Measurements from ENCODE around the gene BCL11B.

Gene BCL11B

GRCh38 chr14:99240627-99241324 lies 31.2 kb downstream of the BCL11B start:
- Histone ChIP-seq H3K4me1 (ENCODE audit: control insufficient read depth, low read depth, low read length) (peaks cover 56% of the 10 kb centered on the region), H3K27me3 (ENCODE audit: control insufficient read depth, insufficient read depth, low read length) (peaks cover 14% of the 10 kb centered on the region), H3K36me3 (ENCODE audit: control insufficient read depth, low read depth, low read length) (no peaks in the 10 kb centered on the region), H3K9ac (ENCODE audit: low read length) (no peak overlapping the region), H3K4me3 (ENCODE audit: low read length) (no peak overlapping the region), H3K9me3 (ENCODE audit: control insufficient read depth, low read depth, low read length) (no peaks in the 10 kb centered on the region), H3K27ac (ENCODE audit: low read length) (no peak overlapping the region)

GRCh38 chr14:99239661-99240092 lies 32.3 kb downstream of the BCL11B start:
- Histone ChIP-seq H3K9ac (ENCODE audit: low read length) (no peak overlapping the region), H3K9me3 (ENCODE audit: control insufficient read depth, low read depth, low read length) (no peaks in the 10 kb centered on the region), H3K4me1 (ENCODE audit: control insufficient read depth, low read depth, low read length) (peaks cover 52% of the 10 kb centered on the region), H3K4me3 (ENCODE audit: low read length) (no peak overlapping the region), H3K36me3 (ENCODE audit: control insufficient read depth, low read depth, low read length) (no peaks in the 10 kb centered on the region), H3K27me3 (ENCODE audit: control insufficient read depth, insufficient read depth, low read length) (peaks cover 9% of the 10 kb centered on the region), H3K27ac (ENCODE audit: low read length) (no peak overlapping the region)

- H3K9ac ChIP-seq (ENCODE audit: low read length), result no peak overlapping the region
- no peak overlapping the region for H3K4me3 ChIP-seq (ENCODE audit: low read length)
- no peaks in the 10 kb centered on the region for H3K9me3 ChIP-seq (ENCODE audit: control insufficient read depth, low read depth, low read length)
- H3K27ac ChIP-seq (ENCODE audit: low read length), result no peak overlapping the region
- peaks cover 42% of the 10 kb centered on the region for H3K4me1 ChIP-seq (ENCODE audit: control insufficient read depth, low read depth, low read length)
- H3K36me3 ChIP-seq (ENCODE audit: control insufficient read depth, low read depth, low read length), result no peaks in the 10 kb centered on the region
- no peaks in the 10 kb centered on the region for H3K27me3 ChIP-seq (ENCODE audit: control insufficient read depth, insufficient read depth, low read length)
Observed at GRCh38 chr14:99238216-99238615, 33.8 kb downstream of the BCL11B start.

- no peak overlapping the region for H3K27ac ChIP-seq (ENCODE audit: low read length)
- H3K36me3 ChIP-seq (ENCODE audit: control insufficient read depth, low read depth, low read length), result no peaks in the 10 kb centered on the region
- no peak overlapping the region for H3K4me3 ChIP-seq (ENCODE audit: low read length)
- H3K4me1 ChIP-seq (ENCODE audit: control insufficient read depth, low read depth, low read length), result peaks cover 34% of the 10 kb centered on the region
- no peak overlapping the region for H3K9ac ChIP-seq (ENCODE audit: low read length)
- no peaks in the 10 kb centered on the region for H3K27me3 ChIP-seq (ENCODE audit: control insufficient read depth, insufficient read depth, low read length)
- no peaks in the 10 kb centered on the region for H3K9me3 ChIP-seq (ENCODE audit: control insufficient read depth, low read depth, low read length)
Observed at GRCh38 chr14:99237288-99237687, 34.7 kb downstream of the BCL11B start.

GRCh38 chr14:99236386-99237138 lies 35.4 kb downstream of the BCL11B start:
- no peaks in the 10 kb centered on the region for H3K36me3 ChIP-seq (ENCODE audit: control insufficient read depth, low read depth, low read length)
- H3K4me1 ChIP-seq (ENCODE audit: control insufficient read depth, low read depth, low read length), result peaks cover 30% of the 10 kb centered on the region
- no peaks in the 10 kb centered on the region for H3K9me3 ChIP-seq (ENCODE audit: control insufficient read depth, low read depth, low read length)
- no peak overlapping the region for H3K27ac ChIP-seq (ENCODE audit: low read length)
- no peaks in the 10 kb centered on the region for H3K27me3 ChIP-seq (ENCODE audit: control insufficient read depth, insufficient read depth, low read length)
- H3K9ac ChIP-seq (ENCODE audit: low read length), result no peak overlapping the region
- no peak overlapping the region for H3K4me3 ChIP-seq (ENCODE audit: low read length)

GRCh38 chr14:99235582-99236320 lies 36.2 kb downstream of the BCL11B start:
- H3K4me3 ChIP-seq (ENCODE audit: low read length), result peak overlapping the region; percentile 61
- no peaks in the 10 kb centered on the region for H3K27me3 ChIP-seq (ENCODE audit: control insufficient read depth, insufficient read depth, low read length)
- H3K4me1 ChIP-seq (ENCODE audit: control insufficient read depth, low read depth, low read length), result peaks cover 26% of the 10 kb centered on the region
- no peak overlapping the region for H3K27ac ChIP-seq (ENCODE audit: low read length)
- no peaks in the 10 kb centered on the region for H3K36me3 ChIP-seq (ENCODE audit: control insufficient read depth, low read depth, low read length)
- H3K9ac ChIP-seq (ENCODE audit: low read length), result no peak overlapping the region
- no peaks in the 10 kb centered on the region for H3K9me3 ChIP-seq (ENCODE audit: control insufficient read depth, low read depth, low read length)

- Histone ChIP-seq H3K4me1 (ENCODE audit: control insufficient read depth, low read depth, low read length) (peaks cover 23% of the 10 kb centered on the region), H3K36me3 (ENCODE audit: control insufficient read depth, low read depth, low read length) (no peaks in the 10 kb centered on the region), H3K4me3 (ENCODE audit: low read length) (peak overlapping the region; percentile 61), H3K9me3 (ENCODE audit: control insufficient read depth, low read depth, low read length) (no peaks in the 10 kb centered on the region), H3K9ac (ENCODE audit: low read length) (peak overlapping the region; percentile 42), H3K27me3 (ENCODE audit: control insufficient read depth, insufficient read depth, low read length) (no peaks in the 10 kb centered on the region), H3K27ac (ENCODE audit: low read length) (no peak overlapping the region)
Observed at GRCh38 chr14:99234961-99235571, 36.9 kb downstream of the BCL11B start.

- Histone ChIP-seq H3K36me3 (ENCODE audit: control insufficient read depth, low read depth, low read length) (no peaks in the 10 kb centered on the region), H3K27me3 (ENCODE audit: control insufficient read depth, insufficient read depth, low read length) (no peaks in the 10 kb centered on the region), H3K4me1 (ENCODE audit: control insufficient read depth, low read depth, low read length) (peaks cover 21% of the 10 kb centered on the region), H3K4me3 (ENCODE audit: low read length) (no peak overlapping the region), H3K27ac (ENCODE audit: low read length) (no peak overlapping the region), H3K9ac (ENCODE audit: low read length) (no peak overlapping the region), H3K9me3 (ENCODE audit: control insufficient read depth, low read depth, low read length) (no peaks in the 10 kb centered on the region)
Observed at GRCh38 chr14:99234355-99234754, 37.6 kb downstream of the BCL11B start.

- Histone ChIP-seq H3K9ac (ENCODE audit: low read length) (no peak overlapping the region), H3K9me3 (ENCODE audit: control insufficient read depth, low read depth, low read length) (no peaks in the 10 kb centered on the region), H3K27ac (ENCODE audit: low read length) (no peak overlapping the region), H3K4me1 (ENCODE audit: control insufficient read depth, low read depth, low read length) (peaks cover 21% of the 10 kb centered on the region), H3K36me3 (ENCODE audit: control insufficient read depth, low read depth, low read length) (no peaks in the 10 kb centered on the region), H3K27me3 (ENCODE audit: control insufficient read depth, insufficient read depth, low read length) (no peaks in the 10 kb centered on the region), H3K4me3 (ENCODE audit: low read length) (no peak overlapping the region)
Observed at GRCh38 chr14:99233222-99234035, 38.6 kb downstream of the BCL11B start.

GRCh38 chr14:99232714-99233214 lies 39.2 kb downstream of the BCL11B start:
- no peaks in the 10 kb centered on the region for H3K9me3 ChIP-seq (ENCODE audit: control insufficient read depth, low read depth, low read length)
- no peak overlapping the region for H3K27ac ChIP-seq (ENCODE audit: low read length)
- H3K27me3 ChIP-seq (ENCODE audit: control insufficient read depth, insufficient read depth, low read length), result no peaks in the 10 kb centered on the region
- peaks cover 21% of the 10 kb centered on the region for H3K4me1 ChIP-seq (ENCODE audit: control insufficient read depth, low read depth, low read length)
- H3K36me3 ChIP-seq (ENCODE audit: control insufficient read depth, low read depth, low read length), result no peaks in the 10 kb centered on the region
- no peak overlapping the region for H3K9ac ChIP-seq (ENCODE audit: low read length)
- no peak overlapping the region for H3K4me3 ChIP-seq (ENCODE audit: low read length)

Data from iPS-18a (cell line).